Measurements from ENCODE around the gene PBXIP1.

The PBXIP1 gene

DNA sequence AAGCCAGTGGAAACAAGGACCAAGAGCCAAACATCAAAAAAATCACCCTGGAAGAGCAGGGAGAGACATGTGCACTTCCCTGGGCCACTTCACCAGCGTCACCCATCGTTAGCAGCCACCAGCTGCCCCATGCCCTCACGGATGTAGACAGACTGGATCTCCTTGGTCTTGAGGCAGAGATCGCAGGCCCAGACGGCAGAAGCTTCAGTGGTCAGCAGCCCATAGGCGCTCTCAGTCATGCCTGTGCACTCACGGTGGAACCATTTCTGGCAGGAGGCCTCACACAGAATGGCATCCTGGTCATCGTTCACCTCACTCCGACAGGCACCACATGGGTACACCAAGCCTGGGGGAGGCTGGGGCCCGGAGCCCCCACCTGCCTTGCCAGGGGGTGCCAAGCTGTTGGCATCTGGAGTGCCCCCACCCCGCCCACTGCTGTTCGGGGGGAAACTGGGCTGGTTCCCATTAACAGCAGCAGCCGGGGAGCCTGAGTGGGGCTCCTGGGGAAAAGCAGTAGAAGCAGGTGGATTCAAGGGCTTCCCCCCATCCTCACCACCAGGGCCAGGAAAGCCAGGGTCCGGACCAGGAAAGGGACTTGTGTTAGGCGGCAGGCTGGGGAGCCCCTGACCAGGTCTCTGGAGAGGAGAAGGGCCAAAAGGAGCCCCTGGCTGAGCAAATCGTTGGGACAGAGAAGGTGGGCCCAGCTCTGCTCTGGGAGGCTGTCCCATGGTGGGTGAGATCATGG lies 3.0 kb upstream of the PBXIP1 start:
- DNase-seq (ENCODE audit: low read depth in 4 of 4, low spot score in 1 of 4) = no peak

DNA sequence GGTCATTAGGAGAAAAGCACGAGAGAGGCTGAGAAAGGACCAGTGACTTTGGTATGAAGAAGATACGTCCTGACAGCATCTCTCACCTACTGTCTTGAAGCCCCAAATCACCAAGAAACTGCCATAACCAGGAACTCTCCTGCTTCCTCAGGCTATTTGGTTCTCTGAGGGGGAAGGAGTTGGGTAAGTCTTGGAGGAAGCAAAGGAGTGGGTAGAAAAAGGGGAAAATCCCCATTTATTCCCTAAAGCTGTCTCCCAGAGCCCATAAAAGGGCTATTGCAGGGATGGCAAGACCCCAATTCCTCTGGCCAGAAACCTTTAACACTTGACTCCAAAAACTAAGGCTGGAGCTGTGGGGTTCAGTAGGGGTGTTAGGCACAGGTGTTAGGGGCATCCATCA lies 2.1 kb upstream of the PBXIP1 start:
- no peak for DNase-seq (ENCODE audit: low read depth in 4 of 4, low spot score in 1 of 4)

DNA sequence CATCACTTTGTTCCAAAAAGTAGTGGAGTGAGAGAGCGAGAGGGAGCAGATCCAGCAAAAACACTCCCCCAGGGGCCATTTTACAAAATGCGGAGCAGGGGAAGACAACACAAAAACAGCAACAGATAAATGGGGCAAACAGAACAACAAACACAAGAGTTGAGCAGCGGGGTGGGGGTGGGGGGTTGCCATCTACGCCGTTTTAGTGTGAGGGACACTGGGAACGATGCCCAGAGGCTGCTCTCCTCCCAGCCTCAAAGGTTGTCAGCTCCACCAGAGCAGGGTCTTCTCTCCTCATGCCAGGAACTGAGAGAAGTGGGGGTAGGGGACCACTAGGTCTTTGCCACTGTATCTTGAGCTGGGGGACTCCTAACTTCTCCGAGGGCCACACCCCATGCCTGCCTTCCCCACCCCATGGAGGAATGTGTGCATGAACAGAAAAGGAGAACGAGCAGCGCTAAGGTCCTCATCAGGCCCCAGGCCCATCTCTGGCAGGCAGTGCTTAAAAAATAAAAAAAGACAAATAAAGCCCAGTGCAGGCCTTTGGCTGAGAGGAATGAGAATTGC lies 1.3 kb upstream of the PBXIP1 start:
- DNase-seq (ENCODE audit: low read depth in 4 of 4, low spot score in 1 of 4) = no peak

DNA sequence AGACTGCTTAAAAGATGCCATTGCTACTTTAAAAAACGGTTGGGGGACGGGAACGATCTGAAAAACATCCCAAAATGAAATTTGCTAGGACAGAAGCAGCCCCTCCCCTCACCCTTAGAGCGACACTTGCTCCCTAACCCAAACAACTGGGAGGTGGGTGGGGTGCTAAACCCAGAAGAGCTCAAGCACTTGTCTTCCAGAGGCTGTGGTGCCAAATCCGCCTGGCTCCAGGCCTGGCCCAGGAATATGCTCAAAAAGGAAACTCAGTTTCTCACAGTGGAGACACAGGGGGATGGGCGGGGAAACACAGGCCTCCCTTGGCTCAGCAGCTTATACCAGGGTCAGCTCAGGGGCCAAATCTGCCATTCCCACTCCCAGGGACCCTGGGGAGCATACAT lies 644 bp upstream of the PBXIP1 start:
- no peak for DNase-seq (ENCODE audit: low read depth in 4 of 4, low spot score in 1 of 4)

DNA sequence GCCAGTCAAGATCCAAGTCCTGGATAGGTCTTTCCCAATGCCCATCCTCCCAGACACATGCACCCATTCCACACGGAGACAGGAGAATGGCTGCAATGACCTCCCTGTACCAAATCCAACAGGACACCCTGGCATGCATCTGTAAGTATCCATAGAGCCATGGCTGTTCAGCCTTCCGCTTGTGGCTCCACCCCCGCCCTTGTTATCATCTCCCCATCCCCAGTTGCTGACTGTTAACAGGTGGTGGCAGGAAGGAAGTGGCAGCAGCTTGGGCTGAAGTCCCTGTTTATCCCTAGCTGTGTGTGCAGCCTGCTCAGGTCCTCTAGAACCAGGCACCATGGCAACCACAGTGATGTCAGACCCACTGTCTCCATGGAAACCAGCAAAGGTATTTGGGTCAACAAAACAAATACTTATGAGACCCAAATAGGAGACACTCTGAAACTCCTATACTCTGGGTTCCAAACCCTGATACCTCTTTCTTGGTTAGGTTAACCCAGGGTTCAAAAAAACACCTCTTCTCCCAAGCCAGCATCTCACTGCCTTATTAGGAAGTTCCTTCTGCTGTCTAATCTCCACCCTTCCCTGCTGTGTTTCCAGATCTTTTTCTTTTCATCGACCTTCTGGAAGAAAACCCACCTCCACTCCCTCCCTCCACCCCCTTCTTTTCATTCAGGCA lies 721 bp downstream of the PBXIP1 start:
- DNase-seq (ENCODE audit: low read depth in 4 of 4, low spot score in 1 of 4) = peak in 2 of 4 experiments; percentile 58 to 60

DNA sequence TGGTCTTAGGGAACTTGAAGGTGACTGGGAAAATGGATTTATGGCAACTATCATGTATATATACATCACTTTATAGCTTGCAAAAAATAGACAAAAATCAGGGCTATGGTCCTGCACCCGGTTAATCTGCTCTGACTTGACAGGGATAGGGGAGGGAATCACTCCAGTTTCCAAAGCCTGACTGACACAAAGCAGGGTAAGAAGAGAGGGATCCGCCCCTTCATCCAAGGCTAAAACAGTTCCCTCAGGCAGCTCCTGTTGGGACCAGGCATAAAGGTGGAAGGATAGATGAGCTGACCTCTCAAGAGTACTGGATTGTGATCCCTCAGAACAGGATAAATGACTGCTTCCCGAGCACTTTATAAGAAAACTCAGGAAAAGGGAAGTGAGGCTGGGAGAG lies 1.4 kb downstream of the PBXIP1 start:
- no peak for DNase-seq (ENCODE audit: low read depth in 4 of 4, low spot score in 1 of 4)

DNA sequence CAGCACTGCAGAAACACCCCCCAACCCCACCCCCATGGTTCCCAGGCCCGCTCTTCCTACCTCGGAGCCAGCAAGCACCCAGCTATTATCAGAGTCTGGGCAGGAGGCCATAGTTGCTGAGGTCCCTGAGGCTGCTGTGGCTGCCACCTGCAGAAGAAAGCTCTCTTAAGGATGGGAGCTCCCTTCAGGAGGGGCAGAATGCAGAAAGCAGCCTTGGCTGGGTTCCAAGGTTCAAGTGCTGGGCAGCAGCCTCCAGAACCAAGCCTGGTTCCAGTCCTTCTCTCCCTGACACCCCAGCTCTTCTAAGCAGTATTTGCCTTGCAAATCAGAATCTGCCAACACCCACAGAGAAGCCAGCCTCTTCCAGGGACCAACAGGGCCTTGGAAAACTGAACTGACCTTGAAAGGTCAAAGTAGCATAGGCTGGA lies 2.3 kb downstream of the PBXIP1 start:
- no peak for DNase-seq (ENCODE audit: low read depth in 4 of 4, low spot score in 1 of 4)

DNA sequence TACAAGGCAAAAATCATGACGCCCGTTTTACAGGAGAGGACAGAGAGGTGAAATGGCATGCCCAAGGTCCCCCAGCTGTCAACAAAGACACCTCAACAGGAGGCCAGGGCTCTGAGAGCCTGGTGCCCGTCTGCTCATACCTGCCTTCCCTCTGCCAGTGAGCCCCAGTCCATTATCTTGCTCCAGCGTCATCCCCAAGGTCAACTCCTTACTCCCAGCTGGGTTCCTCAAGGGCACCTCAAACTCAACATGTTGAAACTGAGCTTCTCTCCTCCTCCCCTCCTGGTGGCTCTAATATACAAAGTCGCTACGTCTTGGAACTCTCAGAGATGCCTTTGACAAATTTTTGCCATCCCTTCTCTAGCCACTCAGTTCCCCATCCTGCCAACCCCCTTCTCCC lies 3.2 kb downstream of the PBXIP1 start:
- no peak for DNase-seq (ENCODE audit: low read depth in 4 of 4, low spot score in 1 of 4)

DNA sequence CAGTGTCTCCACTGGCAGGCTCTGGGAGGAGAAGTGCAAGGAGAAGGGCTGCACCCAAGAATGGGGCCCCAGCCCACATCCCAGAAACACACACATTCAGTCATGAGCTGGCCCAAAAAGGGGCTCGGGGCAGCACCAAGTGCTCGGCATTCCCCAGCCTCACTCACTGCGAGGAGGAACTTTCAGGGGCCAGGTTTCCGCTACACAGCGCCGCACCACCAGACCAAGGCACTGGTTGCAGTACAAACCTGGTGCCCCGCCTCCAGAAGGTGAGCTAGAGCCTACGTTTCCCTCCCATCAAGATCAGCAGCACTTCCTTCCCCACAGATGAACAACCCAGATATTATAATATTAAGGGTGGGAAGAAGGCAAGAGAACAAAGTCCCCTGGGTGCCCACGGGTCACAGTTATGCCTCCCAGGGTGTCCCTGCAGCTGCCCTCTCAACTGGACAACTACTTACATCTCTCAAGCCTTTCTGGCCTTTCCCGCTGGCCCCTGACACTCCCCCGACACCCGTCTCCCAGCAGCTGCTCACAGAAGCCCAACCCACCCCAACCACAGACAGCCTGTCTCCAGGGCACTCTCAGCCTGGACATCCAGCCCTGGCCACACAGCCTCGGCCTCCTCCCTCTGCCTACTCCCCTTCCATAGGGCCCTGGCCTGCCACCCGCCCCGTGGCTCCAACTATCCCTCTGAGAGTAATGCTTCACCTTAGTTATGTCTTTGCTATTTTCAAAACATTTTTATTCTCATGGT lies 3.8 kb downstream of the PBXIP1 start:
- peak in 2 of 4 experiments; percentile 48 to 57 for DNase-seq (ENCODE audit: low read depth in 4 of 4, low spot score in 1 of 4)

DNA sequence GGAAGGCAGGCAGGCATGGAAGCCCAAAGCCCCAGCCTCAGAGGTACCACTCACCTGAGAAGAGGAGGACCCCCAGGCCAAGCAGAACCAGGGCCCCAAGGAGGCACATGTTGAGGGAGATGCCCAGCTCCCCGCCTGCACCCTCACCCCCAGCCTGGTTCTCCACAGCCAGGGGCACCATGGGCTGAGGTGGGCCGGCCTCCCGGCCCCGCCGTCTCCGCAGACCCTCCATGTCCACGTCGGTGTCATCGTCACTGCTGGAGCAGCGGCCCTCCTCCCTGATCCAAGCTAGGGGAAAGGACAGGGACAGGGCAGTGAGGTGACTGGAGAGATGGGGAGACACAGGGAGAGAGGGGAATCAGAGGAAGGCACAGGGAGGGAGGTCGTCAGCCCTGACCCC lies 7.8 kb downstream of the PBXIP1 start:
- DNase-seq (ENCODE audit: low read depth in 4 of 4, low spot score in 1 of 4) = no peak

DNA sequence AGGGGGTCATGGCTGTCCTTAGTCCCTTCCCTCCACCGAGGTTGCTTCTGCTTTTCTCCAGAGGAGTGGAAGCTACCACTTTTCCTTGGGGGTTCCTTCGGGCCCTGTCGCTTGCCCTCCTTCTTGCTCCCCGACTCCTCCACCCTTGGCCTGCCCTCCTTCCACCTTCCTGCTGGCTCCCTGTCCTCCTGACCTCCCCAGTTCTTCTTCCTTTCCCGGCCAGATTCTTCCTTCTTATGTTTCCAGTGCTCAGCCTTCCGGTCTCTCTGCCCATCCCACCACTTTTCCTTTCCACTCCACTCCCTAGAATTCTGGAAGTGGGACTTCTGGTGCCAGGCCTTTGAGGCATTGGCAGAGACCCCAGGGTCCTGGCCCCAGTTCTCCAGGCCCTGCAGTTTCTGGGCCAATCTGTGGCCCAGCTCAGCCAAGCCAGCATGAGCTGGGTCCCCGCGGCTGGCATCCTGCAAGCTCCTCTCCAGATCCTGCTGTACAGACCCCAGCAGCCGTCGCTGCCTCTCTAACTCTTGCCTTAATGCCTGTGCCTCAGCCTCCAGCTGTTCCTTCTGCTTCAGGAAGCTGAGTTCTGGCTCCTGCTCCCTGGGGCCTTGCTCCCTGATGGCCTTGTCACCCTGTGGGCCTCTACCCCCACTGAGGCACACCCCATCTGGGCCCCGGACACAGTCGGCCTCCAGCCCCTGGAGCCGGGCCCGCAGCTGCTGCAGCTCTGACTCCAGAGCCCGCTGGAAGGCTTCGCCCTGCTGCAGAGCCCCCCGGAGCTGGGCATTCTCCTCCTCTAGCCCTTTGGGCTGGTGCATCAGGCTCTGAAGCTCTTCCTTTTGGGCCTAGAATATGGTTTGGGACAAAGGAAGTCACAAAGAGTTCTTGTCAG lies 9.7 kb downstream of the PBXIP1 start:
- DNase-seq (ENCODE audit: low read depth in 4 of 4, low spot score in 1 of 4) = no peak

DNA sequence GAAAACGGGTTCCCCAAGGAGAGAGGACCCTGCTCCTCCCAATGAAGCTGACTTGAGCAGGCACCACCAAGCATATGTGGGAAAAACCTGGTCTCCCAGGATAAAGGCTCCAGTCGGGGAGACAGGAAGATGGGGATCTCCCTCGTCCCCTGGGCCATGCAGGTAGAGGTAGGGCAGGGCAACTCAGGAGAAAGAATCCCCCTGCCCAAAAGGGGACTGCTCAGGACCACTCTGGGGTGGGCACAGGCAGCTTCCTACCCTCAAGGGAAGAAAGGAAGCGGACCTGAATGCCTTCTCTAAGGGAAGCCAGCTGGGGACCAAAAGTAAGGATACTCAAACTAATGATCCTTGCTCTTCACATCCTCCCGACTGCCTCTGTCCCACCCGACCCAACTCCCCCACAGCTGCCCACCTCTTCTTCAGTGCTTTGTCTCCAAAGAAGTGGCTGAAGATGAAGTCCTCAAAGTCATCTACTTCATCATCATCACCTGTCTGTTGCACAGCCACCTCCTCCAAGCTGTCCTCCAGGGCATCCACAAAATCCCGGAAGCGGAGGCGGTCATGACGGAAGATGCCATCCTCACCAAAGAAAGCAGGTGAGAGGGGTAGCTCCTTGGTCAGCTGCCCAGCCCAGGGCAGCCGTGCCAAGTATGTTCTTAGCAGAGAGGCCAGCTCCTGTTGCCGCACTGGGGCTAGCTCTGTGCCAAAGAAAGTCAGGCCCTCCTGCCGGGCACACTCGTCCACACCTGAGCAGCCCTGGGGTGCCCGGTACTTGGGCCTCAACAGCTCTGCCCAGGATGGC lies 10.5 kb downstream of the PBXIP1 start:
- DNase-seq (ENCODE audit: low read depth in 4 of 4, low spot score in 1 of 4) = no peak

DNA sequence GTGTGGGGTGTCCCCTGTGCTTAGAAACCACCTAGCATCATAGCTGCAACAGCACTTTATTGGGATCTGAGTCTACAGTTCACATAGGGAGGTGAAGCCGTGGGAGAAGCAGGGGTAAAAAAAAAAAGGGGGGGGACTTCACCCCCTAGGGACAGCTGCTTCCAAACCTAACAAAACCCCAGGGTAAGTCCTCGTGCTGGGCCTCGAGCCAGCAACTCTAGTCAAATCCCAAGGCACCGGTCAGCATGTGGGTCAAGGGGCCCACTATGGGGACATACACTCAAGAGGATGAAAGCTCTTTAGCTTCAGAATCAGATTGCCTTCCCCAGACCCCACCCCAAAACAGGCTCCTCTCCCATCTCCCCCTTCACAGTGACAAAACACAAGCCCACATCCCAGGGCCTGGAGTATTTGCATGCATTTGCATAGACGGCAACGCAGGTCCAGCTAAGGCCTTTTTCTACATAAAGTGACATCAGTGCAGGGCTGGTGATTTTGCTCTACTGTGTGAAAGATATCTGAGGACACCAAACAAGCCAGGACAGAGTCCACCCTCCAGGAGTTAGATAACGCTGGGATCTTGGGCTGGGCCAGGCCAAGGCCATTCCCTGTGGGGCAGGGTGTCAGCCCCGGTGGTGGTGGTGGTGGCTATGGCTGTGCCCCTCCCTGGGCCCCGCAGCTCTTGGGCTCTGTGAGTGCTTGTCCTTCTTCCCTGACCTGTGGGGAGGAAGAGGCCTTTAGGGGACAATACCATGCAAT lies 11.3 kb downstream of the PBXIP1 start:
- no peak for DNase-seq (ENCODE audit: low read depth in 4 of 4, low spot score in 1 of 4)

DNA sequence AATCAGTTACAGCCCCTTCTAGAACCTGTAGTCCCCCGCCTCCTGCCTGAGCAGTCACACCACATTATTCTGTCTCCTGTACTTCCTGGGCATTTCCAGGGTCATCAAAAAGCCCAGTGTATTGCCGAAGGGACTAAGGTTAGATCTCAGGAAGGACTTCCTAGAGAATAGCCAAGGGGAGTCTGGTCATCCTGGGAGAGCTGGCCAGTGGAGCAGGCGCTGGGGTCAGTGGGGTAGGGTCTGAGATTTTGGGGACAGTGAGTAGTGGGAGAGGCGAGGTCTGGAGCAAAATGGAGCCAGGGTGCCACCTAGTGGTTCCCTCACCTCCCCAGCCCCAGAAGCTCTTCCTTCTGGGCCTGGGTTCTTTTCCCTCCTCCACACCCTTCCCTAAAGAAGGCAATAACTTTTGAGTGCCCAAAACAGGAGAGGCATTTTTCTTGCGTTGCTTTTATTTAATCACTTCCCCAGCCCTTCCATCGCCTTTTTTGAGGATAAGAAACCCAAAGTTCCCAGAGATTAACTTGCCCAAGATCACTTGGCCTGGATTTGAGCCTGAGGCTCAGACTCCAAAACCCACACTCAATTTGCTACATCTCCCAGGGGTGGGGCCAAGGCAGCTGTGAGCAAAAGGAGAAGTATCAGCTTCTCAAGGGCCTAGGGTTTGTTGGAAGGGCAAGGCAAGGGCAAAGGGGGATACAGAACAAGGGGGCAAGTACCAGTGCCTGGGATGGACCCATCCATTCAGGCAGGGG lies 12.1 kb downstream of the PBXIP1 start:
- no peak for DNase-seq (ENCODE audit: low read depth in 4 of 4, low spot score in 1 of 4)

DNA sequence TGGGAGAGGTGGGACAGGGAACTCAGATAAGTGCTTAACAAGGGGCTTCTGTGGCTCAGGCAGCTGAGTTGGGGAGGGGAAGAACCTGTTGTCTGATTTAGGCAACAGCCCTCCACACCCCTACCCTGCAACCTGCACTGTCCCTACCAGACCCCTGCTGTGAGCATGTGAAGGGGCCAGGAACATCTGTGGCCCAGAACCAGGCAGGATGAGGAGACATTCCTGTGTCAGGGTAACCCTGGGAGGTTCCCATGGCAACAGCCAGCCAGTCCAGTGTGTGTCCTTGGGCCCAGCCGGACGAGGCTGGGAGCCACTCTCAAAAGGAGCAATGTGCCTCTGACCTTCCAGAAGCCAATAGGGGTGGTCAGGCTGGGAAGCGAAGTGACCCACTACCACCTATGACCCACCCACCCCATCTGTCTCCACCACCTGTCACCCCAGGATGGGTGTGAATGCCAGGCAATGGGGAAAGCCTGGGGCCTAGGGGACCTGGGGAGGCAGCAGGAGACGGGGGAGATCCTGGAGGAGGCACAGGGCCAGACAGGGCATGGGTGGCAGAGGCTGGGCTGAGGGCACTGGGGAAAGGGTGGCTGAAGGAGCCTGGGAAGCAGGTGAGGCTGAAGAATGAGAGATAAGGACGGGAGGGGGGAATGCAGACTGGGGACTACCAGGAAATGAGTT lies 14.4 kb downstream of the PBXIP1 start:
- no peak for DNase-seq (ENCODE audit: low read depth in 4 of 4, low spot score in 1 of 4)

DNA sequence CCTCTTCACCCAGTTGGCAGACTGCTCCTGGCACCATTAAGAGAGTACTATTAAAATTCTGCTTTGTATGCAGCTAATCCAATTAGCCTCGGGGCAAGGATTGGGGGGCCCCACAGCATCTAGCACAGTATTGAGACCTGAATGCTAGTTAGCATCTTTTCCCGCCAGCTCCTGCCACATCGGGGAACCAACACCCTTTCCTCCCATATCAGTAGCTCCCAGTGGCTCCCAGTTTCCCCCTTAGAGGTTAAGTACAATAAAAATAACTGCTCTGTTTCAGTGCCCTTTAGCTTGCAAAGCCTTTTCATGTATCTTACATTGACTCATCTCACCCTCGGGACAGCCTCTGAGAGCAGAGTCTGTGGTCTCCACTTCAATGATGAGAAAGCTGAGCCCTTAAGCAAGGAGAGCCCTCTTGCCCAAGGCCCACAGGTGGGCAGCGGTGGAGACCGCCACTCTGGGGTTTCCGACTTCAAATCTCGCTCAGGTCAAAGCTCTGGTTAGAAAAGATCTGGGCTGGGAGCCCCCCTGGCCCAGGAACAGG lies 15.2 kb downstream of the PBXIP1 start:
- DNase-seq (ENCODE audit: low read depth in 4 of 4, low spot score in 1 of 4) = no peak

DNA sequence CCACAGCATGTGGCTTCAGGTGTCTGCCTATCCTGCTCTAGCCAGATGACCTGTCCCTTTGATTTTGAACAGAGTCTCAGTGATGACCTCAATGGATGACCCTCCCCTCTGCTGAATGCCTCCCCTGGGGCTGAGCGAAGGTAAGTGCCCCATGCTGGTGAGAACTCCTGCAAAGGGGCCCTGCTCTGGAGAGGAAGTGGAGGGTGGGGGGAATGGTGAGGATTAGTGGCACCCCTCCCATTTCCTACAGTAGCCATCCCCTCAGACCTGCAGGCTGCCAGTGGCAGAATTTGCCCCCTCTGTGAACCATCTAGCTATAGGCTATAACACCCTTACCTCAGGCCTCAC lies 15.7 kb downstream of the PBXIP1 start:
- no peak for DNase-seq (ENCODE audit: low read depth in 4 of 4, low spot score in 1 of 4)

All from stimulated activated CD4-positive, alpha-beta T cell treated with anti-CD3 and anti-CD28 coated beads, Interleukin-1b, Interleukin-23, amount 100 ng/mL, for 24 hours (primary cell).